Amniotic epithelial cell (primary cell): ENCODE data around the gene DNAJB11.
"Not testable (repeated sequence)": the region's sequence is repeated elsewhere in the genome, so short reads cannot be mapped to it uniquely, and the experiment has no call there.

Experiments
- DNase-seq: peaks from one replicate; pipeline ENCODE4 v3.0.0-alpha.2; 2010; ENCODE audit warnings: low read depth

The DNAJB11 gene

DNA sequence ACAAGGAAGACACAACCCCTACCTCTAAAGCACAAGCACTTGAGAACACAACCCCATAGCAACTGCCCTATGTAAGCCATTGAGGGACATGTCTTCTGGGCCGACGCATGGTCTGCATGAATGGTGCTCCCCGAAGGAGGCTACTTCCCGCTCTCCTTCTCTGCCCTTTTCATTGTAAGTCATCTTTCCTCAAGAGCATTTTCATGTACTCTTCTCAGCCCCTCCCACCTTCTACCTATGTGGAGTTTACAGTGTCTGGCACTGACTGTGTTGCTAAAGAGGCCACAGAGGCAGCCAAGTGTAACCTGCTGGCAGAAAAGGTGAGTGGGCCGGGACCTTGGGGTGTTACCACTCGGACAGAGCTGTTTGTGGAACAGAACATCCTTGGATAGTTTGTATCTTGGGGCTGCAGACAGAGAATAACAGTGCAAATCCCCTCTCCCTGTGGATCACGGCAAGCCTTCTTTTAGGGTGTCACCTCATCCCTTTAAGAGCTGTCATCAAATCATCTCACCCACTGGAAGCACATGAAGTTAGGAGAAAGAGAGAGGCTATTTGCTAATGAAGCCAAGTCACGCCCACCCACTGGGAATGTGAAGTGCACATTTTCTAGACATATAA, 47.9 kb downstream of the DNAJB11 start:
- DNase-seq: no peak

DNA sequence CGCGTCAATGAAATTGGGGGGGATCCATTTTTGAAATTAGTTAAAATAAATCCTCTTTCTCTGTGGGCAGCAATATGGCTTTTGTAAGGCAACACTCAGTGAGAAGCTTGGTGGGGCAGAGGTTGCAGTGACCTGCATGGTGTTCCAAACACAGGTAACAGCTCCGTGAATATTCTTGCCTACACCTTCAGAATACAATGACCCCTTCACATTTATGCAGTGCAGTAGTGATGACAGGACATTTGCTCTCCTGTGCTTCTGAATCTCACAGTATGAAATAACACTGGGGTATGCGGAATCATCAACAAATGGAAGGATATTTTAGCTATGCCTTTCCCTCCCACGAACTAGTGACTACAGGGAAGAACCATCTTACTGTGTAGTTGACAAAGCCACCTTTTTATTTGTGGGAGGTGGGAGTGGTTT, 49.3 kb downstream of the DNAJB11 start:
- DNase-seq: no peak

DNA sequence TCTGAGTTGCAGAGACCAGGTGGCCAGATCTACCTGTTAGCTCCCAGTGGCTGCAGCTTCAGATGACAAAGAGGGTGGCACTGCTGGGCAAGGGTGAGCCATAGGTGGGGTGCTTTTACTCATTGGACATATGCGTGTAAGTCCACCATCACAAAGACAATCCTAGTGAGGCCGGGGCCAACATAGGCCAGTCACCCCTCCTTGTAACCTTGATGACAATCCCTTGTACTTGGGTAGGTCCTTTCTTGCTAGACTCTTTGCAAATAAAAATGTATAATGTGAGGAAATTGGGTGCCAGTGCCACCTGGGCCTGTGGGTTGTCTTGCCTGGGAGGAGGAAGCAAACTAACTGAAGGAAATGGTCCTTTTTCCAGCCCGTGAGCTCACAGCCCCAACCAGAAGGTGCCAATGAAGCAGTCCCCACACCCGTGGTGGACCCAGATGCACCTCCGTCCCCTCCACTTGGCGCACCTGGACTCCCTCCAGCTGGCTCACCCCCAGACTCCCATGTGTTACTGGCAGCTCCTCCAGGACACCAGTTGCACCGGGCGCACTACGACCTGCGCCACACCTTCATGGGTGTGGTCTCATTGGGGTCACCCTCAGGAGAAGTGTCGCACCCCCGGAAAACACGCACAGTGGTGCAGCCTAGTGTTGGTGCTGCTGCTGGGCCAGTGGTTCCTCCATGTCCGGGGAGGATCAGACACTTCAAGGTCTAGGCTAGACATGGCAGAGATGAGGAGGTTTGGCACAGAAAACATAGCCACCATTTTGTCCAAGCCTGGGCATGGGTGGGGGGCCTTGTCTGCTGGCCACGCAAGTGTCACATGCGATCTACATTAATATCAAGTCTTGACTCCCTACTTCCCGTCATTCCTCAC, 49.9 kb downstream of the DNAJB11 start:
- no peak for DNase-seq

DNA sequence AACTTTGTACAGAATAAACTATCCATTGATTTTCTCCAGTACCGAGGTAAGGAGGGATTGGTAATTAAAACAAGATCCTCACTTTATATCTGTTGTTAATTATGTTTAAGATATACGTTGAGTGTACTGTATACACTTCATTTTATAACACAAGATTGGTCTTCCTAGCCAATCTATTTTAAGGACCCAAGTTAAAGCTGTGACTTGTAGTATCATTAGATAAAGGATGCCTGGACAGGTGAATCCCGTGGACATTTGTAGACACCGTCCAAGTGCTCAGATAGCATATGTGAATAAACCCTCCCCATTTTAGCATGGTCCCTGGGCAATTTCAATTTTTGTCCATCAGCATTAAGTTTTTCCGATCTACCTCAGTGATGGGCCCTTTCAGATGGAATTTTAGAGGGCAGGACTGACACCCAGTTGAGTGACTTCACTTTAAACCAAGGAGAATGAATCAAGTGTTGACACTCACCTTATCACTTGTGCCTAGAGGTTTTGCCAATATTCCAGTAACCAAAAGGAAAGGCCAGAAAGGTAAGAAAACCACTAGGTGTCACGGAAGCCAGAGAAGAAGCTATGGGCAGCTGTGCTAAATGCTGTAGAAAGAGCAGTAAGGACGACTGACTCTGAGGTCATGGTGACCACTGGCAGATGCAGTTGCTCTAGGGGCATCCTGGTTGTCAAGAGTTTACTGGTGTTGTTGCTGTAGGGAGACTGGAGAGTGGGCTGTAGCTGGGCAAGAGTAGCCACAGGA, 51.6 kb downstream of the DNAJB11 start:
- no peak for DNase-seq

DNA sequence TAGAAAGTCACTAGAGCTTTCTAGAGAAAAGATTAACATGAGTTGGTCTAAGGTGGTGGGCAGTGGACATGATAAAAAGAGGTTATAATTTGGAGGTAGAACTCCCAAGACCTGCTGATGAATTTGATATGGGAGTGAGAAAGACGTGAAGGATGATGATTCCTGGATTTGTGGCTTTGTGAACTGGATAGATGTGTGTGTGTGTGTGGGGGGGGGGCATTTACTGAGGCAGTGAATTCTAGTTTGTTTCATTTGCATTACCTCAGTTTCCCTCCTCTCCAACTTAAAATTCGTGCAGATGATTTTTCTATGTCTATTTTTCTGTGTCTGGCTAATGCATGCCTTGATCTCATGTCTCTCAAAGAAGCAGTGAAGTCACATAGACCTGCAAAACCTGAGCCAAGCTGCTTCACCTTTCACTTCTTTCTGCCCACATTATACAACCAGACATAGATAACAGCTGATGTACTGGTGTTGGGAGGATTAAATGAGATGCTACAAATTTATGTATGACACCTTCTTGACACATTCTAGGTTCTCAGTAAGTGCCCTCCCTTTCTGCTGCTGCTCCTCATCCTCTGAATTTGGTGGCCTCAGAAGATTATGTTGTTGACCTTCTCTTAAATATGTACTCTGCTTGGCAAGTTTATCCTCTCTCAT, 52.3 kb downstream of the DNAJB11 start:
- DNase-seq: no peak

DNA sequence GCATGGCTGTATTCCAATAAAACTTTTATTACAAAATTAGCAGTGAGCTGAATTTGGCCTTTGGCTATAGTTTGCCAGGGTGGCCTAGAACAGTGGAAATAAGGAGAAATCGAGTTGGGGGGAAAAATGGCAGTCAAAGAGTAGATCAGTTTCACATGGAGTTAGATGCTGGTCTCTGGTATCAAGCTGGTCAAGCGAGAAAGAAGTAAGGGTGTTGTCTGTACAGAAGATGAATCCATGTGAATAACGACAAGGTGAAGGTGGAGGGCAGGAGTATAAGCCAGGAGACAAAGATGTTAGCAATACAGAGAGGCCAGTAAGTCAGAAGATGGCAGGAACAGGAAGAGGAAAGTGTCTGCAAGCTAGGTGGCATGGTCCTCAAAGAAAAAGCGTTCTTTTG, 54.1 kb downstream of the DNAJB11 start:
- no peak for DNase-seq

DNA sequence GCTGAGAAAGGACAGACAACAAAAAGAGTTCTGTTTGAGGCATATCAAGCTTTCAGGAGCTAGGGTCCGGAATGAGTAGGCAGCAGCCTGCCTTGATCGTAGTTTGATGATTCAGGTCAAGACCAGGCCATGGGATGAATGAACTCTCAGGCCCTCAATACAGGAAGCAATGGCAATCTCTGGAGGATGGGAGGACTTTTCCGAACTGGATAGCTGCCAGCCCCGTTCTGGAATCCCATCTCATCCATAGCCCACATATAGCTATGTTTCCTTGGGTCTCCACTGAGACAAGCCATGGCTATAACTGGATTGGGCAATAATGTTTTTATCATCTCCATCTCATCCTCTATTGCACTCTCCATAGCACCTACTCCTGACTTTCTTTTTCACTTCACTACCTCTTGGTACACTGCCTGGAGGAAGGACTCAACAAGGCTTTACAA, 55.1 kb downstream of the DNAJB11 start:
- DNase-seq: no peak

DNA sequence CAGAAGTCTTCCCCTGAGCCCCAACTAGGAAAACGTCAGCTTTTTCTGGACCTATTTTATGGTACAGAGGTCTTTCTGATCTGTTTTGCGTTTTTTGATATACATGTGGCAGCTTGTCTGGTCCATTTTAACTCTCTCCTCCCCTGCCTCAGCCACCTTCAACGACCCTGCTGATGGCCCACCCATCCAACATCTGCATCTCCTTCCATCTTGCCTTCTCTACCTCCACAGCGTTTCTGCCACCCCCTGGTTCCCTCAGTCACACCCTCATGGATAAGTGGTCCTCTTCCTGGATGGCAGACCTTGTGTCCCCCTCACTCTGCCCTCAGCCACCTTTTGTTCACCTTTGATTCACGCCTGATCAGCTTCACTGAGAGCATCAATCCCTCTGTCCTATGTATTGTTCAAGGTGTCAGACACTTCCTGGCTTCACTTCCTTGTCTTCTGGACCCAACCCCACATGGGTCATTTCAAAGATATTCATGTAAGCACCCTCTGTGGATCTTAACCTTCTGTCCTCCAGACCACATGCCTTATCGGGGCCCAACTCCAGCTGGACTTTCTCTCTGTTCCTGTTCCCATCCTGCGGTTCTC, 55.8 kb downstream of the DNAJB11 start:
- DNase-seq: no peak

DNA sequence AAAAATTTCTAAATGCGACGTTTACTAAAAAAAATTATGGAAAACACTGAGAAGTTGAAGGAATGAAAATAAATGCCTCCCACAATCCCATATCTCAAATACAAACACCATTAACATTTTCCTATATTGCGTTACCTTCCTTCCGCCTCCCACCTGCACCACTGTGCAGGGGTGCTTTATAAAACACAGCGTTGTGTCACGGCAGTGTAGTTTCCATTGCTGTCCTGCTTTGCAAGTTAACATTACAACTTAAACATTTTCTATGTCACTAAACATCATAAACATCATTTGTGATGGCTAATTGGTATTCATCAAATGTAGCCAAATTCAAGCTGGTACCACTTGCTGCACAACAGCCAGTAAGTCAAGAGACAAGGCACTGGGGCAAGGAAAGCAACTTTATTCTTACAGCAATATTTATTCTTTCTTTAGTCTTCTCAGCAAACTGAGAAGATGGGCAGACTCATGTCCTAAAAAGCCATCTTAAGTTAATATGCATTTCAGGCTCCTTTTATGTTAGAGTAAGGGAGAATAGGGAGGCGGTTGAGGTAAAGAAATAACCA, 57.4 kb downstream of the DNAJB11 start:
- DNase-seq: no peak

DNA sequence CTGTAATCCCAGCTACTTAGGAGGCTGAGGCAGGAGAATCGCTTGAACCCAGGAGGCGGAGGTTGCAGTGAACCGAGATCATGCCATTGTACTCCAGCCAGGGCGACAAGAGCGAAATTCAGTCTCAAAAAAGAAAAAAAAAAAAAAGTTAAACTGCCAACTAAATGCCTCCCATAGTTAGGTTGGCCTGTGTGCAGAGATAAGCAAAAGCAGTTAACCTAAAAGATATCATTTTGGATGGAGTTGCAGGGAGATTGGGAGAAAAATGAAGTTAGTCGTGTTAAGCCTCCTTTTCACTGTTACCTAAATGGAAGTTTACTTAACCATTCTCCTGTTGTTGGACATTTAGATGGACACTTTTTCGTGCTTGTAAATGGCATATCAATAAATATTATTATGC, 58.2 kb downstream of the DNAJB11 start:
- DNase-seq: no peak

DNA sequence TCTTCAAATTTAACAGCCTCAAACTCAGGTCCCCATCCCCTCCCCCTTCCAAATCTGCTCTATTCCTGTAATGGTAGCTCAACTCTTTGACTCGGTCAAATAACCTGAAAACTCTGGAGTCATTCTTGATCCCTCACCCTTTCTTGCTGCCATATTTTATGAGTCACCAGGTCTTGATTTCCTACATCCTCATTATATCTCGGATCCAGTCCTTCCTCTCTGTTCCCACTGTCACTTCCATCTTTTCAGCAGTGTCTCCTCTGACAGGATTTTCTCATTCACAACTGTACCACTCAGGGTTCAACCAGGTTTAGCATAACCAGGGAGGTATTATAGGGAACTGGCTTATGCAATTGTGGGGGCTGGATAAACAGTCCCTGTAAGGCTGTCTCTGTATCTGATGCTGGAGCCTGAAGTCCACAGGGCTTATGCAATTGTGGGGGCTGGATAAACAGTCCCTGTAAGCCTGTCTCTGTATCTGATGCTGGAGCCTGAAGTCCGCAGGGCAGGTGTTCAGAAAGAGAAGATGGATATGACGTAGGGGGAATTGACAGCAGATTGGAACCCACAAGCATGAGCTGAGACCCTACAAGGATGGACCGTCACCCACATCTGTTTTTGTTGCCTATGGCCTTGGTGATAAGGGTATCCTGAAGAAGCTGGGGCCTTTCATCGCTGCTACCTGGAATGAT, 60.6 kb downstream of the DNAJB11 start:
- no peak for DNase-seq

DNA sequence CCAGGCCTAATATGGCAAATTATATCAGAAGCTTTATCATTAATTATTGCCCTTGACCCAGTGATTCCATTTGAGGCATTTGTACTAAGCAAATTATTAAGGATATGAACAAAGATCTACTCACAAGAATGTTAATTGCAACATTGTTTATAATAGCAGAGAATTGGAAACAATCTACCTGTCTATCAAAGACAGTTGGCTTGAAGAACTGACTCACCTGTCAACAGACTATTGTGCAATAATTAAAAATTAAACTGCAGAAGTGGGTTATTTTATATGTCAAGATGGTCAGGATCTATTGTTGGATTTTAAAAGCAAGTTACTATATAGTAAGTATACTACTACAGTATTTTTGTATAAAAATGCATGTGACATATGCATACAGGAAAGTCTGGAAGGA, 63.0 kb downstream of the DNAJB11 start:
- no peak for DNase-seq

DNA sequence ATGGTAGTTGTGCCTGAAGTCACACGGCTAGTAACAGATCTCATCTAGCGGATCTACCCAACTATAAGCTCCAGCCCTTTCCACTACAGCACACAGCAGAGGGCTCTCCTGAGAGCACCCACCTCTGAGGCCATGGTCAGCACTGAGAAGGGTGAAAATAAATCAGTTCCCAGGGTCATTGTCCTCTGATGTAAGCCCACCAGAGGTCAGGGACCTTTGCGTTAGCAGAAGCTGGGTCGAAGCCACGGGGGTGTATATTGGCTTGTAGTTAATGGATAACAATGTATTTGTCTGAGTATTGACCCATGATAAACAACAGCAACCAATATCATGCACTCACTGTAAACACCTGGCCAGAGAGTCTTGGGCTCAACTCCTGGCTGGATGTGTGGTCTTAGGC, 63.7 kb downstream of the DNAJB11 start:
- not testable (repeated sequence) for DNase-seq
